A172 (cell line): ENCODE data around the gene POLR2C. TPM values are rescaled to one million over a fixed set of nuclear protein-coding genes. Genes with fewer than 3 reads are reported as not detected.

Source experiments
- DNase-seq: peaks from one replicate; pipeline ENCODE4 v3.0.0-alpha.2; 2015; ENCODE audit warnings: low spot score
- total RNA-seq: library from RNA; depleted of rRNA; stranded (reverse); fragments of >200 nt; shearing (Covaris generic); gene quantifications from 2 replicates; pipeline ENCODE4 v1.2.3, GENCODE V29; 2014

POLR2C gene
- total RNA-seq, 1 experiment from 2014 or later, result 174 TPM

DNA sequence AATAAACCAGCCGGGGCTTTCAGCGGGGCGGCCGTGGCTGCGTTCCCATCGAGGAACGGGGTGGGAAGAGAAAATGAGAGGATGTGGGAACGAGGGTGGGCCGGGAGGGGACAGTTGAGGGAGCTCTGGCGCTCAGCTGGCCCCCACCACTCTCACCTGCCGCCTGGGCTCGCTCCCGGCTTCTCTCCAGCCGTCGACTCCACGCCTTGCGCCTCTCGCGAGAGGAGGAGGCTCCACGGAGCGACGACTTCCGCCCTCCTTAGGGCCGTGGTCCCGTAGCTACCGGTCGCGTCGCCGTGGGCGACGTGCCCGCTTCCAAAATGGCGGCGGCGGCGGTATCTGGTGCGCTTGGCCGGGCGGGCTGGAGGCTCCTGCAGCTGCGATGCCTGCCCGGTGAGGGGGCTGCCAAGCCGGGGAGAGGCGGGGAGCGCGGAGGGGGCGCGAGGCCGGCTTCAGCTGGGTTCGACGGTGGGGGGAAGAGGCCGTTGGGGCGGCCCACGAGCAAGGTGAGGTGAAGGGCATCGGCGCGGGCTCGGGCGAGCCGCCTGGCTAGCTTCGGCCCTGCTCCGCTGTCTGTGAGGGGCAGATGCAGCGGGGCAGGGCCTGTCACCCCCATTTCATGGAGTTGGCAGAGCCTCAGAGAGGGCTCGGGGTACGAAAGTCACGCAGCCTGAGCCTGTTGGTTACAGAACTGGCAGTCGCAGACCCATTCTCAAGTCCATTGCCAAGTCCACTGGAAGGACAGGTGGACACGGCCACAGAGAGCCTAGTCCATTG is 15.1 kb upstream of the POLR2C start, which contains the start of the genes CIAPIN1 and COQ9:
Gene CIAPIN1, minus strand, starts transcription at position 200 of the 777 bp plus-strand sequence. CDS start 6,457 bp downstream, outside the sequence.
Gene COQ9, plus strand, starts transcription at position 294 of the 777 bp plus-strand sequence. Its CDS starts 27 bp downstream, at position 321.
- DNase-seq, result peak; percentile 87

- DNase-seq, result no peak
Measured at GRCh38 chr16:57452021-57452420, 10.5 kb upstream of the POLR2C start.

- DNase-seq, result no peak
Measured at GRCh38 chr16:57462978-57463362, 491 bp downstream of the POLR2C start.

DNA sequence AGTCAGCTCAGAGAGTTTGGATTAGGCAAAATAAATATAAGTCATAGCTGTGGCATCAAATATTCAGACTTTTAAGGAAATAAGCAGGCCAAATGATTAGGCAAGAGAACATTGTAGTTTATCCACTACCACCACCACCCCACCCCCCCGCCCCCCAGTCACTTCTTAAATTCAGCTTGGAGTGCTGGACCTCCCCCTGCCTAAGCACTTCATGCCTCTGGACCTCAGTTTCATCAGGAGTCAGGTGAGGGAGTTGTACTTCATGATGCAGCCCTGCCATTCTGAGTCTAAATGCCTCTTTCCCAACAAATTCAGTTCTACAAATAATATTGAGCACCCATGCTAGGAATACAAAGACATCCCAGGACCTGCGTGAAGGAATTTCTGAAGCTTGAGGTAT is 2.0 kb downstream of the POLR2C start:
- no peak for DNase-seq

DNA sequence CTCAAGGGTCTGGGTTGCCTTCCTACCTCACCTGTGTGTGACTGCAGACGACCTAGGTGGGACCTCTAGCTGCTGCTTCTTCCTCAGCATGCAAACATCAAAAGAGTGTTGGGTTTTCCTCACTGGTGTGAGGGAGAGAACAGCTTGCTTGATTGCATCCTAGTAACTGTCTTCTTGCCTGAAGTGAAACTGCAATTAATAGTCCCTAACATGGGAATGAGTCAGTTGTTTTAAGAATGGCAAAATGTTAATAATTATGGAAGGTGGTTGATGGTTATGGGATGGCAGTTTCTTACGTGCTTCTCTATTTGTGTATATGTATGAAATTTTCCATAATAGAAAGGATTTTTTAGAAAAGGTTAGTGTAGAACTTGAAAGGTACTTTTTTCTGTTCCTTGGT is 5.9 kb downstream of the POLR2C start:
- no peak for DNase-seq

DNA sequence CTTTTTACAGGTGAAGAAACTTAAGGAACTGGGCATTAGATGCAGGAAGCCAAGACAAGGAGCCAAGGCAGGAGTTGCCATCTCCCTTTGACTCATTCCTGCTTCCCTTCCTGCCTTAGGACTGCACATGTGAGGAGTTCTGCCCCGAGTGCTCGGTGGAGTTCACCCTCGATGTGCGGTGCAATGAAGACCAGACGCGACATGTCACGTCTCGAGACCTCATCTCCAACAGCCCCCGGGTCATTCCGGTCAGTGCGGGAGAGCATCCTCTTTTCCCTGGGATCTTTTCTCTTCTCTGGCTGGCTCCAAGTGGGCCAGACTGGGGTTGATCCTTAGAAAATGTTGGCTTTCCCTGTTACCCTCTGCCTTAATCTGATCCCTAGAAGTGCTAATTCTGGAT is 6.6 kb downstream of the POLR2C start:
- DNase-seq, result no peak

DNA sequence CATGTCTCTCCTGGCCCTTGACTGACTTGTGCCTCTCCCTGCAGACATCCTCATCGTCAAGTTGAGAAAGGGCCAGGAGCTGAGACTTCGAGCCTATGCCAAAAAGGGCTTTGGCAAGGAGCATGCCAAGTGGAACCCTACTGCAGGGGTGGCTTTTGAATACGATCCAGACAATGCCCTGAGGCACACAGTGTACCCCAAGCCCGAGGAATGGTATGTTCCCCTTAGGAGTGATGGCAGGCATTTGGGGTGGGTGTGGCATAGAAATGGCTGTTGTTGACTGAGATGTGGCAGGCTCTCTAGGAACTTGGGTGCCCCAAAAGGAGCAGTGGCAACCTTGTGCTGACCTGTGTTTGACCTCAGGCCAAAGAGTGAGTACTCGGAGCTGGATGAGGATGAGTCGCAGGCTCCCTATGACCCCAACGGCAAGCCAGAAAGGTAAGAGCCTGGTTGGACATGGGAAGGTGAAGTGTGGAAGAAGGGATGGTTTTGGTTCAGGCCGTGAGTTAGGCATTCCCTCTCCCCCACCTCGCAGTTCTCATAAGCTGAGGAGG is 7.5 kb downstream of the POLR2C start:
- no peak for DNase-seq

DNA sequence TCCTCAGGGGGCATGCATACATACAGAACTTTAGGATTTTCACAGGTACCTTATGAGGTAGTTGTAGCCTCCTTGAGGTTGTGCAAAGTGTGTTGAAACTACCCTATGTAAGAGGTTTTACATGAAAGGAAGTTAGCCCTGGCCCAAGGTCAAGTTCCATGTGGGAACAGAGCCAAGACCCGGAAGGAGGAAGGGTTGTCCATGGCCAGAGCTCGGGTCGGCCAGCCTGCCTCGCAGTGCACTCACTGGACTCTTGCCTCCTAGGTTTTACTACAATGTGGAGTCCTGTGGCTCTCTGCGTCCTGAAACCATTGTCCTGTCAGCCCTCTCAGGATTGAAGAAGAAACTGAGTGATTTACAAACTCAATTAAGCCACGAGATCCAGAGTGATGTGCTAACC is 8.2 kb downstream of the POLR2C start:
- DNase-seq, result no peak

DNA sequence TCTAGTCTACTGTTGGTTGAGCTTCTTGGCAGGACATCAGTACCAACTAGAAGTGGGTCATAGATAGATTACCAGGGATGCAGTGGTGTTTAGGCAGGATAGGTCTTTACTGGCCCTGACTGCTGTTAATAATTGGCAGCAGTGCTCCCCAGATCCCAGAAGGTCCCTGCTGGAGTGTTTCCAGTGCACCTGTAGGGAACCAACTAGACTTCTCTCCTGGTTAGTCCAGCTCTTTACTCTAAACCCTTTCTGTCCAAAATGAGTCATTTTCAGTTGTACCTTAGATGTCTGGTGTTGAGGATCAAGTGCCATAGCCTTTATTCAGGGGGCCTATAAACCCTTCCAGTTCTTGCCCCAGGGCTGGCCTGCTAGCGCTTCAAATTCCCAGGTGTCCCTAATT is 8.7 kb downstream of the POLR2C start:
- DNase-seq, result no peak

DNA sequence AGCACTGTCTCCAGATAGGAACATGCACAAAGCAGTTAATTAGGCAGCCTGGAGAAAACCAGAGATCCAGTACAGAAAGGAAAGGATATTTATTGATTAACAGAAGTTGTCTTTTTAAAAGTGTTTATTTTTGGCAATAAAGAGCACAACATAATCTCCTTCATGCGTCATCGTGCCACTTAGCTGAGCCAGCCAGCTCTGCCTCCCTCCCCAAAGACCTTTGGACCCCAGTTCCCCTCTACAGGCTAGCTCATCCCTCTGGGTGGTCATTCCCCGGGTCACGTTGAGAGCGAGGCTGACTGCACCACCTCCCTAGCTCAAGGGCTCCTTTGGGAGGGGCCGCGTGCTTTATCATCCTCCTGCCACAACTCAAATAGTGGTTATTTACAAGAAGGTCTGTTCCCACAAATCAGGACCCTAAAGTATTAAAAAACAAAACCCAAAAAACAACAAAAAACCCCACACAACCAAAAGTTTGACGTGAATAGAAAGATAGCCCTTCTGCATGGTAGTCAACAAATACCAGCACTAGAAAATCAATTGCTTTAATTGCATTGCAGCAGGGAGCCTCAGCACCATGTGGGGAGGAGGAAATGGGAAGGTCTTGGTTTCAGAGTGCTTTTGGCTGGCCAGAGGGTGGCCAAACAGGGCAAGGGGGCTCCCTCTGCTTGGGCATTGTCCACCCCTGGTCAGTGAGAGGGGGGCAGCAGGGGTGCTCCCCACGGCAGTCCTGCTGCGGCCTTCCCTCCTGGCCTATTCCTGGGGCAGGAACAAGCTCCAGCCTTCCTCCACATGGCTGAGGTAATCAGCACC is 9.6 kb downstream of the POLR2C start:
- no peak for DNase-seq

DNA sequence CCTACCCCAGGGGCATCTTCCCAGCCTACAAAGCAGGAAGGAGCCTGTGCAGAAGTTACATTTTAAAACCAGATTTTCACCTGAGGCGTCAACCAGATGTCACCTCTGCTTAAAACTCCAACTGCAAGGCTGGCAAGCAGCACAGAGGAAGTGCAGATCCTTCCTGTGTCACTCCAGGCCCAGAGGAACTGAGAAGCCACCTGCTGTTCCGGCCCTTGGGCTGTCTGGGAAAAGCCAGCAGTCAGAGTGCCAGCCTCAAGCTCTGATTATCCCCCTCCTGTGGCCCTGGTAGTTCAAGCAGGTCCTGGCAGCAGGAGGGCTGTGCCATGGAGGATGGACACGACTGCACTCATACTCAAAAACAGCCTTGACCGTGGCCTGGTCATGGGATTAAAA is 10.2 kb downstream of the POLR2C start:
- no peak for DNase-seq

- DNase-seq, result no peak
Measured at GRCh38 chr16:57473176-57473840, 10.8 kb downstream of the POLR2C start.

GRCh38 chr16:57473906-57474305 is 11.4 kb downstream of the POLR2C start:
- DNase-seq, result no peak

DNA sequence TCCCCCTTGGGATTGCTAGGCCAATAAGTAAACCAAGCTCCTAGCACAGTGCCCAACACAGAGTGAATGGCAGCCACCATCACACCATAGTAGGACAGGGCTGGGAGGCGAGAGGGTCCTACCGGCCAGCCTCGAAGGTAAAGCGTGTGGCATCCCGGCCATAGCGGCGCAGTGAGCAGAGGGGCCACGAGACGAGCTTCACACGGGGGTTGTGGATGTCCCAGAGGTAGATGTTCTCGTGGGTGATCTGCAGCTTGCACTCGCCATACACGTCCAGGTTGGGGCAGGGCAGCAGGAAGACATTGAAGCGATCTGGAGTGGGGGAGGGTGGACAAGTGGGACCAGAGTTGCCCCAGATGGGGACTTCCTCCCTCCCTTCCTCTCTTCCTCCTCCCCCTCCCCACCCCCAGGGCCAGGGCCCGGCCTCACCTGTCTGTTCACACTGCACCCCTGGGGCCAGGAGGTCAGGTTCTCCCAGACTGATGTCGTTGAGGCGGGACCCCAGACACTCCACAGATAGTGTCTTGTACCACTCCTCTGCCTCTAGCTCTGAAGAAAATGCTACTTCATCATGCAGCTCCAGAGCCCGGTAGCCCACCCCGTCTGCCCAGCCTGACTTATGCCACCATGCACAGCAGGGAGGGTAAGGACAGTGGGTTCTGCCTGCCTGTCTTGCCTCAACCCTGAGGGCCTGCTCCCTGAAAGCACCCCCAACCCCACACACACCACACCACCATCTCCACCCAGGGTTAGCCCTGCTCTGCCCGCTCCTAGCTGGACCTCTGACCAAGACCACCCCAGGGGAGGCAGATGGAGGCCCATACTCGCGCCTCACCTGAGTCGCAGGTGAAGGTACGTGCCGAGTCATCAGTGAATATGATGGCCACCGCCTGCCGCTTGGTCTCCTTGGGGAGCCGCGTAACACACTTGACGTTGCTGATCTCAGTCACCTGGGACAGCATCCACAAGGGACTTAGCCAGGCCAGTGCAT is 12.5 kb downstream of the POLR2C start:
- no peak for DNase-seq

GRCh38 chr16:57475711-57476339 is 13.3 kb downstream of the POLR2C start:
- peak; percentile 29 for DNase-seq

DNA sequence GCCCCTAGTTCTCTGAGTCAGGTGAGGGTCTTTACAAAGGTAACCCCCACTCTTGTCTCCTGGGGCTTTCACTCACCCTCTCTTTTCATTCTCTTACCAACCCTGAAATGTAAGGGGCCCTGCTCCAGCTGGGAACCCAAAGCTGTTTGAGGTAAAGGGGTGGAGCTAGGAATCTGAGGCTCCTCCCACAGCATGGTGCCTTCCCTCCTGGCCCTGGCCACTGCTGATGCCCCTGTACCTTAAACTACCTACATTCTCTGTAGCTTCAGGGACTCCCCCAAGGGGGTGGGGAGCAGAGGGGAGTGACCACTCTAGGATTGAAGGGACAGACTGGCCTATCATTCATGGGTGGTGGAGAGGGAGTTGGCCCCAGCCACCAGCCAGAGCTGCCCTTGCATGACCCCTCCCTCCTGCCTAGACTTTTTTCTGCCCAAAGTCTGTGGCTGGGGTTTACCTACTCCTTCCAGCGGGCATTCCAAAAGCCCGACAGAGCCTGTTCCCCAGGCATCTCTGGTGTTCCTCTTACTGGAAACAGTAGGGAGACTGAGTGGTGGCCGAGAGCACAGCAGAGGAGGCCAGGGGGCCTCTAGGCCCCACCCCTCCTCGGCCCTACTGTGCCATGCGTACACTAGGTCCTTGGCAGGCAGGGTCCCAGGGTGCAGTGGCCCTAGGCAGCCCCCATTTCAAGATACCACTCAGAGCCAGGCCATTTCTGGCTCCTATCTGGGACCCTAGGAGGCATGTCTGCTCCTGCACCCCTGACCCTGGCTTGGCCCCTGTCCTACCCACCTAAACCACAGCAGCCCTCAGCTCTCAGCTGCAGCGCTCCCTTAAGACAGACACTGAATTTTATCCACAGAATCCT is 14.3 kb downstream of the POLR2C start:
- no peak for DNase-seq

DNA sequence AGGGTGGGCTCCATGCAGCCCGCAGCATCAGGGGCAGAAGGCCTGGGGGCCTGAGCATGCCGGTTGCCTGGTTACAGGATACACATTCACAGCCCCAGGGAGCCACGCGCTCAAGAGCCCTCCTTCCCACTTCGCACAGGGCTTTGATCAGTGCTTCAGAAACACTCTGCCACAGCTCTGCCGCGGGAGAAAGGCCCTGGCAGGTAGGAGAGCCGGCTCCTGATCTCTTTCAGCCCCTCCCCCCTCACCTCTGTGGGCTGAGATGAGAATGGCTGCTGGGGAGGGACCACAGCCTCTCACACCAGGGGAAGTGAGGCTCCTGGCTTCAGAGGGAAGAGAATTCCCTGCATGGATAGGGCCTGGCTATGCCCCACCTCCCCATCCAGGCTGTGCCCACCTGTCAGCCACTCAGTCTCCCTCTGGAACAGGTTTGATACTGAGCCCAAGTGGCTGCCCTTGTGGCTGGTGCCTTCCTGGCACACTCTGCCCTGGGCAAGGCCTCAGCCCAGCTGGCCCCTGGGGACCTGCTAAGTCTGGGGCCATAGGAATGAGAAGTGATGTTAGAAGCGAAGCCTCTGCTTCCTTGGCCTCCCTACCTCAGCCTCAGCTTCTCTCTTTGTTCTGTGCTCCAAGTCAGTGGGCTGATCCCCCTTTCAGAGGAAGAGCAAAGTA is 15.2 kb downstream of the POLR2C start:
- DNase-seq, result no peak

DNA sequence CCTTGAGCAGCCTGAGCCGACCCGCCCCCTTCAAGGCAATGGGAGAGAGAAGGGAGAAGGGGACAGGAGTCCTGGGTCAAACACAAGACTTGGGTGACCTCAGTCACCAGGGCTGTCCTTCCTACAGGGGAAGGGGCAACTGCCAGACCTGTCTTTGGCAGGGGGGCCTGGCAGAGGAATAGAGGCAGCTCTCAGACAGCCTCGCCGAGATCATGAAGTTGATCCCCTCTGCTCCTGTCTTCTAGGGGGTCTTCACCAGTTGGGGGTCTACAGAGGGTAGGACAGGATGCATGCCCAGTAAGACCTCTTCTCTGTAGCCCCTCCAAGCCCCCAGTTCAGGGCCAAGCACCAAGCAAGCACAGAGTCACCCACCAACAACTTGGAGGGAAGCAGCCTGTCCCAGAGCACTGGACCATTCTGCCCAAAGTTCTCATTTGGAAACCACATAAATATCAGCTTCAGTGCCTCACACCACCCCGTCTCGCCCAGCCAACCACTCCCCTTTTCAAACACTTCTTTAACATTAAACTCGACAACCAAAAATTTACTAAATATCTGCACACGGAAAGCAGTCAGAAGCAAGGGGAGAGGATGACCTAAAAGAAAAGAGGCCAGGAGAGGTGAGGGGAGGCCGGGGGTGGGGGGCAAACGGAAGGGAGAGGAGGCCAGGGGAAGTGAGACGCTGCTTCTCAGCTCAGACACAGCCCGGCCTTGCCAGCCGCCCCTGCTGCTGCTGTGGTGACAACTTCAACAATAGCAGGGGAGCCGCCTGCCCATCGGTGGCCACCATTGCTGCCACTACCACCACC is 16.1 kb downstream of the POLR2C start:
- DNase-seq, result no peak
